ENCODE measurements around the gene ERICH4. TPM values are rescaled to one million over a fixed set of nuclear protein-coding genes. Genes with fewer than 3 reads are reported as not detected.
A peak's percentile ranks its signal among the peaks of the same experiment; 100 is the strongest.

ERICH4 gene
- not detected for total RNA-seq
- polyA plus RNA-seq (ENCODE audit: insufficient read depth in 1 of 8, insufficient read length in 8 of 8, low replicate concordance in 1 of 8): 1 to 10 TPM in 1 of 8 donors, under 1 TPM in 3, not detected in 4; 0.12 to 3.7 (median 0.36) TPM
- long read RNA-seq, donor 1: 0 reads
- long read RNA-seq, donor 2: 0 reads
- long read RNA-seq, donor 3: 0 reads
- long read RNA-seq, donor 4: 0 reads
- long read RNA-seq, donor 5, partial matches to known transcripts: 0 of 1 reads
- long read RNA-seq, donor 5, other reads (novel, unspliced or antisense): 0 of 1 reads
- long read RNA-seq, donor 6: 0 reads
- long read RNA-seq, donor 7: 0 reads
- long read RNA-seq, donor 8: 0 reads
- long read RNA-seq, donor 9, partial matches to known transcripts: 0 of 1 reads
- long read RNA-seq, donor 9, other reads (novel, unspliced or antisense): 0 of 1 reads
- long read RNA-seq, donor 10: 0 reads
- long read RNA-seq, donor 11: 0 reads

DNA sequence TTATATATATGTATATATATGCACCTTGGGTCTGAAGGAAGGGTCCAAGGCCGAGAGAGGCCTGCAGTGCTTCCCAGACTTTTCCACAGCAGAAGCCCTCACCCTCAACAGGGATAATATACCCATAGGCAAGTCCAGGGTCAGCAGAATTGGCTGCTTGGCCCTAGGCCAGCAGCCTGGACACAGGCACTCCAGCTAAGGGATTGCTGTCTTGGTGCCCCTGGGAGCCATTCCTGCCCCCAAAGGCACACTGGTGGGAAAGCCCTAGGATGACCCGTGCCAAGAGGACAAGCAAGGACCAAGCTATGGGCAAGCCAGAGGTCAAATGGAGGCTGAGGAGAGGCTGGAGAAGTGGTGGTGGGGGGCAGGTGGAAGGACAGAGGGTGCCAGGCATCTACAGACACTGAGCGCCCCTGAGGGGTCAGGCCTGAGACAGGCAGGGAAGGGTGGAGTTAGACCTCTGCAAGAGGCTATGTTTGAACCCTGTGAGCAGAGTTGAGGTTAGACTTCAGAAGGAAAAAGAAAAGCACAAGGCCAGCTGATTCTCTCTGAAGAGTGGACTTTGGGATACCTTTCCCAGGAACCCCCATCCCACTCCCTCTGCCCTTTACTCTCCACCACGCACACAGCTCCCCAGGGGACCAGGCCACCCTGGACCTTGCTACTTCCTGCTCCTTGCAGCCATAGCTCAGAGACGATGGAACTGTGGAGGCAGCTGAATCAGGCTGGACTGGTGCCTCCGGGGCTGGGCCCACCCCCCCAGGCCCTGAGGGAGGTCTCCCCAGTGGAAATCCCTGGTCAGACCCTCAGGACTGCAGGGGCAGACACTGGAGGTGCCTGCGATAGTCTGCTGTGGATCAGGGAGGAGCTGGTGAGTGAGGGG, at the start of gene ERICH4:
Gene ERICH4 (plus strand): TSS at position 684 of the 883 bp plus-strand sequence. CDS start 14 bp downstream, at position 698.
- DNase-seq: no peak
- H3K27me3 ChIP-seq (ENCODE audit: control insufficient read depth, insufficient read depth, low read length): peaks cover 5% of the 10 kb centered on the region
- no peaks in the 10 kb centered on the region for H3K9me3 ChIP-seq (replicated peaks; ENCODE audit: control insufficient read depth, low read depth, low read length)
- no peak within 1 kb of the TSS for H3K4me3 ChIP-seq (ENCODE audit: low read length)
- H3K4me1 ChIP-seq (ENCODE audit: control insufficient read depth, insufficient read depth, low read length): peaks cover 4% of the 10 kb centered on the region
- peaks cover 6% of the 10 kb centered on the region for H3K36me3 ChIP-seq (ENCODE audit: control insufficient read depth, insufficient read depth, low read length)
- WGBS (ENCODE audit: insufficient coverage): 62% methylated on average over 4 of the region's 7 CpGs
- H3K27ac ChIP-seq (ENCODE audit: low read length): no peak within 1 kb of the TSS

DNA sequence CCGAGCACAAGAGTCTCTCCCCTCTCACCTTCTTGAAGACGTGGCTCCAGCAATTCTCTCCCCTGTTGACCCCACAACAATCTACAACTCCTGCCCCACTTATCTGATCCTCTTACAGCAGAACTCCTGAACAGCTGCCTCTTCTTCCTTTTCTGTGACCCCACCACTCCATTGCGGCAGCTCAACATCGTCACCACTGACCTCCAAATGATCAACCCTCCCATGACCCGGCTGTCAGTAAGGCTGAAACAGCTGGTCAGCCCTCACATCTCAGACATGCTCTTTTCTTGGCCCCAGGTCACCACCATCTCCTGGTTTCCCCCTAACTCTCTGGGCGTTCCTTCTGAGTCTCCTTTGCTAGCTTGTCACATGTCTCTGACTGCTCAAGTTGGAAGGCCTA, 47.6 kb upstream of the ERICH4 start:
- Histone ChIP-seq H3K4me3 (ENCODE audit: low read length) (no peak overlapping the region), H3K27me3 (ENCODE audit: control insufficient read depth, insufficient read depth, low read length) (no peaks in the 10 kb centered on the region), H3K27ac (ENCODE audit: low read length) (no peak overlapping the region), H3K9me3 (replicated peaks; ENCODE audit: control insufficient read depth, low read depth, low read length) (no peaks in the 10 kb centered on the region), H3K36me3 (ENCODE audit: control insufficient read depth, insufficient read depth, low read length) (peaks cover 17% of the 10 kb centered on the region), H3K4me1 (ENCODE audit: control insufficient read depth, insufficient read depth, low read length) (peaks cover 19% of the 10 kb centered on the region)
- no peak for DNase-seq
- 83% methylated on average over 6 of the region's 6 CpGs for WGBS (ENCODE audit: insufficient coverage)

DNA sequence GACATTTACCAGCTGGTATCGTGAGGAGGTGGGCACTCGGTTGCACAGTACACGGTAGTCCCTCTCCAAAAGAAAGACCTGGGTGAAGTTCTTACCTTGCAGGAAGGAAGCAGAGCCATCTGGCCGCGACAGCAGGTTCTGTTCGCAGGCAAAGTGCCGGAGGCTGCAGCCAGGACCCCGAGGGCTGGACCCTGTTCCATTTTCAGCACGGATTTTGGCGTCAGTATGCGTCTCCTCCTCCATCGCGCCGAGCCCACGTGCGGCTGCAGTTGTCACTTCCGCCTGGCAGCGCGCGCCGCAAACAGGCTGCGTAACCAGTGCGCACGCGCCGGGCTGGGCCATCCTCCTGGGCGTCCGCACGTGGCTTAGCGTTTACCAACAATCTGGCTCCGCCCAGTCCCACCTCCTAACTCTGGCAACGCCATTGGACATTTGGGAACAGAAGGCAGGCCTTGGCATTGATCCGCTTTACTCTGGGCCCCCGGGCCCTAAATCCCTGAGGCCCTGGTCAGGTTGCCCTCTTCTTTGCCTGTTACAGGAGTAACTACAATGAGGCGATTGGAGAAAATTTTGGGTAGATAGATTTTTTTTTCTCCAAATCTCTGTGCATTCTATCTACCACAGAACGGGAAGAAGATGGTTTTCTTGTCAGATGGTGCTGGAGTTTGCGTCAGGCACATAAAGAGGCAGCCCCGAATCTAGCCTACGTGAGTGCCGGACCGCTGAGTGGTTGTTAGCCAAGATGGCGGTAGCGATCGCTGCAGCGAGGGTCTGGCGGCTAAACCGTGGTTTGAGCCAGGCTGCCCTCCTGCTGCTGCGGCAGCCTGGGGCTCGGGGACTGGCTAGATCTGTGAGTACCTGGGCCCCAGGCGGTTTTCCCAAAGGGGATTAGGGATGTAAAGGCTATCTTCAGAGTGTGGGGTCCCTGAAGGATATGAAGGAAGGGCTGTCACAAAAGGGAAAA, 45.6 kb upstream of the ERICH4 start, which contains the start of the genes BCKDHA and EXOSC5:
Gene BCKDHA (plus strand): TSS at position 733 of the 964 bp plus-strand sequence. CDS start 10 bp downstream, at position 743.
Gene EXOSC5 (minus strand): TSS at position 274 of the 964 bp plus-strand sequence. CDS start 31 bp downstream, at position 243.
- Histone ChIP-seq H3K4me3 (ENCODE audit: low read length) (peak within 1 kb of the TSS; percentile 95), H3K9me3 (replicated peaks; ENCODE audit: control insufficient read depth, low read depth, low read length) (no peaks in the 10 kb centered on the region), H3K4me1 (ENCODE audit: control insufficient read depth, insufficient read depth, low read length) (peaks cover 19% of the 10 kb centered on the region), H3K36me3 (ENCODE audit: control insufficient read depth, insufficient read depth, low read length) (no peaks in the 10 kb centered on the region), H3K27ac (ENCODE audit: low read length) (peak within 1 kb of the TSS; percentile 83), H3K27me3 (ENCODE audit: control insufficient read depth, insufficient read depth, low read length) (no peaks in the 10 kb centered on the region)
- under 1% methylated on average over 48 of the region's 50 CpGs for WGBS (ENCODE audit: insufficient coverage)
- DNase-seq: peak; percentile 100

DNA sequence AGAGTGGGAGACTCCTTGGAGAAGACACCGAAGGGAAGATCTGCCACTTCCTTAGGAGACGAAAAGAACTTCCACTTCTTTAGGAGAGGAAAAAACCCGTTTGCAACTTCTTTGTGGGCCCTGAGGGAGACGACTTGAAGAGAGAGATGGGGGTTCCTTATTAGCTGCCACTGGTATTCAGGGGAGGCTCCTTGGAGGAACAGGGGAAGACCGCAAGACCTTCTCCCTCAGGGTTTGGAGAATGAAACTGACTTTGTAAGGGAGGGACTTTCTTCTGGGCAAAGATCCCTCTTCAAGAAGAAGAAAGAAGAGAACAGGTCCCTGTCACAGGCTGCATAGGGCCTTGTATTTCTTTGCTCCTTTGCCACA, 44.9 kb upstream of the ERICH4 start:
- Histone ChIP-seq H3K36me3 (ENCODE audit: control insufficient read depth, insufficient read depth, low read length) (peaks cover 1% of the 10 kb centered on the region), H3K27me3 (ENCODE audit: control insufficient read depth, insufficient read depth, low read length) (no peaks in the 10 kb centered on the region), H3K4me1 (ENCODE audit: control insufficient read depth, insufficient read depth, low read length) (peaks cover 16% of the 10 kb centered on the region), H3K4me3 (ENCODE audit: low read length) (peak overlapping the region; percentile 95), H3K9me3 (replicated peaks; ENCODE audit: control insufficient read depth, low read depth, low read length) (no peaks in the 10 kb centered on the region), H3K27ac (ENCODE audit: low read length) (peak overlapping the region; percentile 83)
- 0% methylated on average over 5 of the region's 5 CpGs for WGBS (ENCODE audit: insufficient coverage)
- DNase-seq: no peak

DNA sequence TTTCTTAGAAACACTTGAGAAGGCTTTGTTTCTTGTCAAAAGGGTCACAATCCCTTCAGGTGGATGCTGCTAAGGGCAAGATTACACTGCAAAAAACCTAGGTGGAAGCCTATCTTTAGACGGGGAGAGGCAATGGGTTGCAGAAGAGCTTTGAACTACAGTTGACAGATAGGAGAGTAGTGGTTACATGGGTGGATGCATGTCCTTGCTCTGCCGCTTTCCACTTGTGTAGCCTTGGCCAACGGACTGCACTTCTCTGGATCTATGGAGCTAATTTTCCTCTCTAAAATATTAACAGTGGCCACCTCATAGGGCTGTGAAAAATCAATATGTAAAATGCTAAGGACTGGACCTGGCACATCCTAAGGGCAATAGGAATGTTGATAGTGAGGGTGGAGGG, 44.4 kb upstream of the ERICH4 start:
- H3K27me3 ChIP-seq (ENCODE audit: control insufficient read depth, insufficient read depth, low read length): no peaks in the 10 kb centered on the region
- no peaks in the 10 kb centered on the region for H3K9me3 ChIP-seq (replicated peaks; ENCODE audit: control insufficient read depth, low read depth, low read length)
- H3K4me3 ChIP-seq (ENCODE audit: low read length): peak overlapping the region; percentile 95
- WGBS (ENCODE audit: insufficient coverage): 33% methylated on average over 1 of the region's 3 CpGs
- peaks cover 16% of the 10 kb centered on the region for H3K4me1 ChIP-seq (ENCODE audit: control insufficient read depth, insufficient read depth, low read length)
- H3K27ac ChIP-seq (ENCODE audit: low read length): no peak overlapping the region
- peaks cover 6% of the 10 kb centered on the region for H3K36me3 ChIP-seq (ENCODE audit: control insufficient read depth, insufficient read depth, low read length)
- no peak for DNase-seq

GRCh38 chr19:41399091-41399490, 43.9 kb upstream of the ERICH4 start:
- no peaks in the 10 kb centered on the region for H3K9me3 ChIP-seq (replicated peaks; ENCODE audit: control insufficient read depth, low read depth, low read length)
- no CpG with 5 or more reads among the region's 3 CpGs for WGBS (ENCODE audit: insufficient coverage)

GRCh38 chr19:41399525-41399924, 43.4 kb upstream of the ERICH4 start:
- no peak overlapping the region for H3K27ac ChIP-seq (ENCODE audit: low read length)
- no peaks in the 10 kb centered on the region for H3K9me3 ChIP-seq (replicated peaks; ENCODE audit: control insufficient read depth, low read depth, low read length)
- H3K27me3 ChIP-seq (ENCODE audit: control insufficient read depth, insufficient read depth, low read length): no peaks in the 10 kb centered on the region
- no peak for DNase-seq
- H3K4me3 ChIP-seq (ENCODE audit: low read length): no peak overlapping the region
- H3K4me1 ChIP-seq (ENCODE audit: control insufficient read depth, insufficient read depth, low read length): peaks cover 16% of the 10 kb centered on the region
- H3K36me3 ChIP-seq (ENCODE audit: control insufficient read depth, insufficient read depth, low read length): peaks cover 6% of the 10 kb centered on the region
- 95% methylated on average over 2 of the region's 2 CpGs for WGBS (ENCODE audit: insufficient coverage)

More at GRCh38 chr19:41399091-41399490, 43.9 kb upstream of the ERICH4 start:
- H3K36me3 ChIP-seq (ENCODE audit: control insufficient read depth, insufficient read depth, low read length): peaks cover 6% of the 10 kb centered on the region
- H3K4me1 ChIP-seq (ENCODE audit: control insufficient read depth, insufficient read depth, low read length): peaks cover 16% of the 10 kb centered on the region
- DNase-seq: no peak
- no peak overlapping the region for H3K27ac ChIP-seq (ENCODE audit: low read length)
- no peak overlapping the region for H3K4me3 ChIP-seq (ENCODE audit: low read length)
- no peaks in the 10 kb centered on the region for H3K27me3 ChIP-seq (ENCODE audit: control insufficient read depth, insufficient read depth, low read length)

DNA sequence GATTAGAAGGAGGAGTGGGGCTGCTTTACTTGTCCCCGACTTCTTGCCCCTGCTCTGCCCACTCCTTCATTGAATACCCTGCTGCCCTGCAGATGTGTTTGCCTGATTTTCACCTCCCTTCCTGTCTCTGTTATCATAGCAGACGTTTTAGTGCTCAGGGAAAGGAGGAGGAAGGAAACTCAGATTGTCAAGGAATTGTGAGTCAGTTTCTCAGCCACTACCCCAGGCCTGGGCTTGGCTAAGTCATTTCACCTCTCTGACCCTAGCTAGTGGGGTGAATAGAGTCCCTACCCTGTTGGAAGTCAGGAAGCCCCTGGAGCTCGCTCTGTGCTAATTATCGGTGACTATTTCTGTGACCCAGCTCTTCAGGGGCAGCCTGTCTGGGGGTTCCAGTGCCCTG, 41.5 kb upstream of the ERICH4 start:
- H3K27me3 ChIP-seq (ENCODE audit: control insufficient read depth, insufficient read depth, low read length): no peaks in the 10 kb centered on the region
- H3K4me3 ChIP-seq (ENCODE audit: low read length): no peak overlapping the region
- no peak for DNase-seq
- H3K36me3 ChIP-seq (ENCODE audit: control insufficient read depth, insufficient read depth, low read length): peaks cover 6% of the 10 kb centered on the region
- WGBS (ENCODE audit: insufficient coverage): 100% methylated on average over 1 of the region's 4 CpGs
- no peaks in the 10 kb centered on the region for H3K9me3 ChIP-seq (replicated peaks; ENCODE audit: control insufficient read depth, low read depth, low read length)
- H3K27ac ChIP-seq (ENCODE audit: low read length): peak overlapping the region; percentile 35
- peaks cover 10% of the 10 kb centered on the region for H3K4me1 ChIP-seq (ENCODE audit: control insufficient read depth, insufficient read depth, low read length)

GRCh38 chr19:41402010-41402409, 40.9 kb upstream of the ERICH4 start:
- no peaks in the 10 kb centered on the region for H3K9me3 ChIP-seq (replicated peaks; ENCODE audit: control insufficient read depth, low read depth, low read length)
- H3K36me3 ChIP-seq (ENCODE audit: control insufficient read depth, insufficient read depth, low read length): peaks cover 7% of the 10 kb centered on the region
- H3K27me3 ChIP-seq (ENCODE audit: control insufficient read depth, insufficient read depth, low read length): no peaks in the 10 kb centered on the region
- no peak overlapping the region for H3K27ac ChIP-seq (ENCODE audit: low read length)
- no peak overlapping the region for H3K4me3 ChIP-seq (ENCODE audit: low read length)
- H3K4me1 ChIP-seq (ENCODE audit: control insufficient read depth, insufficient read depth, low read length): peaks cover 9% of the 10 kb centered on the region
- no CpG with 5 or more reads among the region's 3 CpGs for WGBS (ENCODE audit: insufficient coverage)
- no peak for DNase-seq
